Stimulated activated CD4-positive, alpha-beta T cell treated with anti-CD3 and anti-CD28 coated beads, Interleukin-4, amount 100 ng/mL, for 1 hour (primary cell): ENCODE results near the gene SLC25A11.

Source experiments
- DNase-seq: peaks from one replicate; pipeline ENCODE4 v3.0.0-alpha.2; 2020

SLC25A11 gene

DNA sequence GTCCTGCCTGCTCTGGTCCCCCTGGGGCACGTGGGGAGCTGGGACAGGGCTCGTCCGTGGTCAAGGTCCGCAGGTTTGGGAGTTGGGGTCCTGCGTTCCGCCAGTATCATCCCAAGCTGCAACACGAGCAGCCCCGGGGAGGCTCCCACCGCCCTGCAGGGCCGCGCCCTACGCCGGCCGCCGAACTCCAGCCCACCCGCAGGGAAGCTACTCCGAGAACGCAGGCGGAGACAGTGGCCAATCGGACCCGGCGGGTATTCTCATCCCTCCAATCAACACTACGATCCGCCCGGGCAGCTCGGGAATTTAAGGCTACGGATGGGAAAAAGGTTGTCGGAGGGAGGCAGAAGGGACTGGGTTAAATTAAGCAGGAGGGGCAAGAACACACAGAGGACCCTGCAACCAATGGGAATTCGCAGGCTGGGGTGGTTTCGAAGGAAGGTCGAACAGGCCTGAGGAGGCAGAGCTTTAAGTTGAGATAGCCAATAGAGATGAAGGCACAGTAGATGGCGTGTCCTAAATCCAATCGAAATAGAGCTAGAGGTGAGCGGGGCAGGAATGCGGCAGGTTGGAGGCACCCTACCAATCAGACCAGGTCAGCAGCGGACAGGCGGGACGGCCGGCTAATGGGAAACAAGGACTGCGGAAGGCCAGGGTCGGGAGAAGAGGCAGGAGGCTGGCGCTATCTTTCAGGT lies 27.1 kb upstream of the SLC25A11 start:
- DNase-seq: peak; percentile 86

DNA sequence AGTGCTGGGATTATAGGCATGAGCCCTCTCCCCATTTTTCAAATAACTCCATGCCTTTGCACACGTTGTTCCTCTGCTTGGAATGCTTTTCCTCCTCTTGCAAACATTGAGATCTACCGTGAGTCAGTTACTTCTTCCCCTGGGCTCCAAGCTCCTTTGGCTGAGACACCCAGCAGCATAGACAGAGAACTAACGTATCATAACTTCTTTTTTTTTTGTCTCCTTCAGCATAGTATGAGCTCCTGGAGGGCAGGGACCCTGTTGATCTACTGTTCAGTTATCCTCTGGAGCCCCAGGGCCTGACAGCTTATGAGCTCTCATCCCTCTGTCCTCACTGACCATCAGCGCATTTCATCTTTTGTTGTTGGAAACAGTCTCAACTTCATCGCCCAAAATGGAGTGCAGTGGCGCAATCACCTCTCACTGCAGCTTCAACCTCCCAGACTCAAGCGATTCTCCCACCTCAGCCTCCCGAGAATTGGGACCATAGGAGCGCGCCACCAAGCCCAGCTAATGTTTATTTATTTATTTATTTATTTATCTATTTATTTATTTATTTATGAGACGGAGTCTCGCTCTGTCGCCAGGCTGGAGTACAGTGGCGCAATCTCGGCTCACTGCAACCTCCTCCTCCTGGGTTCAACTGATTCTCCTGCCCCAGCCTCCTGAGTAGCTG lies 25.6 kb upstream of the SLC25A11 start:
- no peak for DNase-seq

DNA sequence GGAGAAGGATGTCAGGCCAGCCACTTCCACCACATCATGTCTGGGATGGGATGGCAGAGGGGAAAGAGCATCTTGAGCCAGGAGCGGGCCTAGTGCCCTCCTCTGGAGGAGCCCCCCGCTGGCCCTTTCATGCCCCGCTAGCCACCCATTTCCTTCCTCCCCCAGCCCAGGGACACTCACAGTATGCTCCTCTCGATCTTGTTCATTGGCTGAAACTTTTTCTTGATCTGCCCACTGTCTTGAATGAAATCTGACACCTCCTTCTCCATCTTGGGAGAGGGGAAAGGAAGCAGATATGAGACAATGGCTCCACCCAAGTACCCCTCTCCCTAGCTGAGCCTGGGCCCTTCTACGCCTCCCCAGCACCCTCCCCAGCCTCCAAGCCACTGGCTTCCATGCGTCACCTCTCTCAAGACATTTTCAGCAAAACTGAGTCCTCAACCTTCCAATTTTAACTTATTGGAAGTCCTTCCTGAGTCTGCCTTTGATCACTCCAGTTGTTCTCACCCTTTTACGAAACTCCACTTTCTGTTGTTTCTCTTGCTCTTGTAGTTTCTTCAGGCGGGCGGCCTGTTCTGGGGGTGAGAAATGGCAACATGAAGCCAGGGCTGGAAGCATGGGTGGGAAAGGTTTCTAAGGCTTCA lies 20.6 kb upstream of the SLC25A11 start:
- no peak for DNase-seq

DNA sequence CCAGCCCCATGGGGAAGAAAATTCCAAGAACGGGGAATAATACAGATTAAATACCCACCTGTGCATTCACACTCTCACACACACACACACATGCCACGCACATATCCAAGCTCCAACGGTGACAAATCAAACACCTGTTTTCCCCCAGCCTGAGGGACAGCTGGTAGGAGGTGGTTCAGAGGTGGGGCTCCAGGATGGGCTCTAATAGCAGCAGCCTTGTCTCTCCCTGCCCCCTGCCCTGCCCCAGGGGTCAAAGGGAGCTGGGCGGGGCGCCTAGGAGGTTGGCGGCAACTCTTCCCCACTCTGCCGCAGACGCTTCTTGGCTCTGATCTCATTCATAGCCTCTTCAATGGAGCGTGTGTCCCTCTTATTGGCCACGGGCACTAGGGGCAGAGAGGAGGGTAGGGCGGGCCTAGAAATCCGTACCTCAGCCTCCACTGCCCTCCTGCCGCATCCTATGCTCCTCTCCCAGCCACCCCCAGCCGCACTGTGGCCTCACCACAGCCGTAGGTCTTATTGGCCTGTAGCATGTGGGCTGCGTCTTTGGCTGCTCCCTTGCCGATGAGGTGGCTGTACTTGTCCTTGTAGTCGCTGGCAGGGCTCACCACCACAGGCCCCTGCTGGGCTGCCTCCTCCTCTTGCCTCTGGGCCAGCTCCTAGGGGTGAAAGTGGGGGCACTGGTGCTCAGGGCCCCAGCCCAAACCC lies 19.6 kb upstream of the SLC25A11 start:
- no peak for DNase-seq

DNA sequence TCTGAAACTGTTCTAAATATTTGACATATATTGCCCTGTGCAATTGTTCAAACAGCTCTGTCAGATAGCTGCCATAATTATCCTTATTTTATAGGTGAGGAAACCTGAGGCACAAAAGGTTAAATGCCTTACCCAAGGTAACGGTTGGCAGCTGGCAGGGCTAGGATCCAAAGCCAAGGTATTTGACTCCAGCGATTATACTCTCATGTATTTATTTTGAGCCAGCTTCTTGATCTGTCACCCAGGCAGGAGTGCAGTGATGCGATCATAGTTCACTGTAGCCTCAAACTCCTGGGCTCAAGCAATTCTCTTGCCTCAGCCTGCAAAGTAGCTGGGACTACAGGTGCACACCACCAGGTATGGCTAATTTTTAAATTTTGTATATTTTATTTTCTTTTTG lies 18.3 kb upstream of the SLC25A11 start:
- no peak for DNase-seq

DNA sequence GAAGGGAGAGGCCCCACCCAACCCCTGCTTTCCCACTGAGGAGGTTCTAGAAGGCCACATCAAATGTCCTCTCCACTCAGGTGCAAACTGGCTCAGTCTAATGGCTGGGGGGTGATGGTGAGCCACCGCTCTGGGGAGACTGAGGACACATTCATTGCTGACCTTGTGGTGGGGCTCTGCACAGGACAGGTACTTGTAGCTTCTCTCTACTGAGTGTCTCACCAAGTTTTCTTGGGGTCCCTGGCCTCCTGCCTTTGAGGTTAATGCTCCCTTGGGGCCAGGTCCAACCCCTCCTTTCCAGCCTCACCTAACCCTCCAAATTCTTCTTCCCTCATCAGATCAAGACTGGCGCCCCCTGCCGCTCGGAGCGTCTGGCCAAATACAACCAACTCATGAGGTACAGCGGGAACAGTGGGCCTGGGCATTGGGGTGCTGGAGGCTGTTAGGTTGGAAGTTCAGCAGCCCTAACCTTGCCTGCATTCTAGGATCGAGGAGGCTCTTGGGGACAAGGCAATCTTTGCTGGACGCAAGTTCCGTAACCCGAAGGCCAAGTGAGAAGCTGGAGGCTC lies 16.7 kb upstream of the SLC25A11 start:
- DNase-seq: peak; percentile 55

DNA sequence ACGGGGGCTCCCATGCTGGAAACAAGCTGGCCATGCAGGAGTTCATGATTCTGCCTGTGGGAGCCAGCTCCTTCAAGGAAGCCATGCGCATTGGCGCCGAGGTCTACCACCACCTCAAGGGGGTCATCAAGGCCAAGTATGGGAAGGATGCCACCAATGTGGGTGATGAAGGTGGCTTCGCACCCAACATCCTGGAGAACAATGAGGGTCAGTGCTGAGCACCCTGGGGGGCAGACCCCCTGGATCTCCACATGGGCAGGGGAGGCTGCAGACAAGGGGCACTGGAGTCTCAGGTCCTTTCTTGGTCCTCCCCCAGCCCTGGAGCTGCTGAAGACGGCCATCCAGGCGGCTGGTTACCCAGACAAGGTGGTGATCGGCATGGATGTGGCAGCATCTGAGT lies 15.2 kb upstream of the SLC25A11 start:
- no peak for DNase-seq

DNA sequence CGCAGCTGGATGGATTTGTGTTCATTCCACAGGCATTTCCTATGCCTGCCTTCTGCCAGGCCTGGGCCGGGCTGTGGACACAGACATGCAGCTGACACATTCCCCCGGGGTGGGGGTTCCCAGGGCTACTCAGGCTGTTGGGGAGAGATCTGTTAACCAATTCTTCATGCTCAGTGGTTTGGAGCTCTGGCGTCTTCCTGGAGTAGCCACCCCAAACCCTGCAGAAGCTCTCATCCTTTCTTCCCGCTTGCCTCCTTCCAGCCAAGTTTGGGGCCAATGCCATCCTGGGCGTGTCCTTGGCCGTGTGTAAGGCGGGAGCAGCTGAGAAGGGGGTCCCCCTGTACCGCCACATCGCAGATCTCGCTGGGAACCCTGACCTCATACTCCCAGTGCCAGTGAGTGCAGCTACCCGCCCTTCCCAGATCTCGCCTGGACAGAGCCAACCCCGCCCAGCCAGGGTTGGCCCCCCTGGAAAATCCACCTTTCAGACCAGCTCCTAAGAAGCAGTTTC lies 13.7 kb upstream of the SLC25A11 start:
- no peak for DNase-seq

DNA sequence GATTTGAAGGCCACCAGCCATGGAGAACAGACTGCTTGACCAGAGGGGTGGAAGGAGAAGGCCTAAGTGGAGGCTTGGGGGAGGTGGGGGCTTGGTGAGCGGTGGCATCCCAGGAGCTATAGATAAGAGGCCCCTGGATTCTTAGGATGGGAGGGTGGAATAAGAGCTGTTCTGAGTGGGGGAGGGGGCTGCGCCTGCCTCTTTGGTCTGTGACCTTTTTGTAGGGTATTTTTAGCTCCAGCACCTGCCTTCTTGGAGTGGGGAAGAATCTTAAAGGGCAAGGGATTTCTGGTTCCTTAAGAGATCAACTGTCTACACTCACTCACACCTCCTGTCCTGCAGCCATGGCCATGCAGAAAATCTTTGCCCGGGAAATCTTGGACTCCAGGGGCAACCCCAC lies 11.6 kb upstream of the SLC25A11 start:
- DNase-seq: no peak

DNA sequence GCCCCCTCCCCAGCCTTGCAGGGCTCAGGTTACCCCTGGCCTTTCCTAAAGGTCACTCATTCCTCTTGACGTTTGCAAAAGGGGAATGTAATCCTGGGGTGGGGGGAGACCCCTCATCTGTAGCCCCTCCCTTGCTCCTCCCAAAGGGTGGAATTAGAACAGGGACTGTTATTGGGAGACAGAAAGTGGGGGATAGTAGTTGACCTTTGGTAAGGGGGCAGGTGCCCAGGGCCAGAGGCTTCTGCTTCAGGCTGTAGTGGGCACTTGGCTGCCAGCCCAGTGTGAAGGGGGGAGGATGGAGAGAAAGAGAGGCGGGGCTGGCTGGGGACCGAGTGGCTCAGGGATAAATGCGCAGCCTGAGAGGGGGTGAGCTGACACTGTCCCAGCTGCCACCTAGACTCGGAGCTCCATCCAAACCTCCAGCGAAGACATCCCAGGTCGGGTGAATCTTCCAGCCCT lies 10.9 kb upstream of the SLC25A11 start, which contains the start of gene ENO3:
Gene ENO3, plus strand, starts transcription at position 374 of the 459 bp plus-strand sequence. CDS start 711 bp downstream, outside the sequence.
- DNase-seq: no peak

DNA sequence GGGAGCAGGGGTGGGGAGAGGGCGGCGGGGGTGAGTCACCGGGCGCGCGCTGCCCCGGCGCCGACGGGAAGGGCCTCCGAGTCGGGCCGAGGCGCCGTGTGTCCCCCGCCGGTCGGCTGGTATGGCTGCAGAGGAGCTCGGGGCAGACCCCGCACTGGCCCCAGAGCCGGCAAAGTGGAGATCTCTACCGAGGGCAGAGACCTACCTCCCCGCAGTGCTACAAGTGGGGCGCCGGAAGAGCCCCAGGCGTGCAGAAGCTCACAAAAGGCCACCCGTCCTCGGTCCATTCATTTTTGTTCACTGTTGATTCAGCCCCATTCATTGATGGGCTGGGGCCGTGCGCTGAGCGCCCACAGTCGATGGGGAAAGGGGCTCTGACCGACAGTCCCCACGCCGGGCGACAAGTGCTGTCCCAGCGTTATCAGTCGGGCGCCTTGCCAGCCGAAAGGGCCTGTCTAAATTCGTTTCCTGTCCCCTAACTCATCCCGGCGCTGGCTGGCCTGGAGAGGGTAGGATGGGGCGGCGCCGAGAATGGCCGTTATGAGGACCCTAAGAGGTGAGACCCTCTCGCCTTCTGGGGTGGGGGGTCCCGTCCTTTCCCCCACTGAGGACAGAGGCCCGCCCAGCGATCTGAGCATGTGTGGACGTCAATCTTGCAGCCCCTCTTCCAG lies 10.4 kb upstream of the SLC25A11 start:
- peak; percentile 43 for DNase-seq

DNA sequence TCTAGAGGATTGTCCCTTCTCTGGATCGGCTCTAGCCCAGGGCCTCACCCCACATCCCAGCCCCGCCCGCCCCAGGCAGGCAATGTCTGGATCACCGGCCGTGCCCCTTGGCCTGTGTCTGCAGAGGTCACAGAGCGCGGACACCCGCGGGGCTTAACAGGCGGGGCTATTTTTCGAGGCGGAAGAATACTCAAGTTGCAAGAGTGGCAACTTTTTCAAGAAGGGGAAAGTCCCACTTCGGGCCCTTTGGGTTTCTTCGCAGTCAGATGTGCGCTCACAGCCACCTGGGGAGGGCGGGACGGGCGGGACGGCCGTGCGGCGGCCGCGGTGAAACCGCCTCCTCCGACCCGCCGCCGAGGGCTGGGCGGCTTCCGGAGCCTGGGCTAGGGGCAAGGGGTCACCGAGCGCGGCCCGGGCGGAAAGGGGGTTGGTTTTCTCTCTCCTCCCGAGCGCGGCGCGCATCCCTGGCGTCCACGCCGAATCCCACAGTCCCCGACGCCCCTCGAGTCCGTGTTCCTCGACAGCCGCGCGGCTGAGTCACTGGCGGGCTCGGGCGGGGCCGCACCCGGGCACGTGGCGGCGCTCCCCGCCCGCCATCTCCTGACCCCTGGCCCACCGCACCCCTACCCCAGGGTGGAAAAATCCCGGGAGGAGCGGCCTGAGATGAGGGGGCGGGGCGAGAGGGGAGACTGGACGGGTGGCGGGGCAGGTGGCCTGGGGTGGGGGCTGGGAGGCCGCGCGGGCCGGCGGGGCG lies 9.7 kb upstream of the SLC25A11 start:
- peak; percentile 73 for DNase-seq

DNA sequence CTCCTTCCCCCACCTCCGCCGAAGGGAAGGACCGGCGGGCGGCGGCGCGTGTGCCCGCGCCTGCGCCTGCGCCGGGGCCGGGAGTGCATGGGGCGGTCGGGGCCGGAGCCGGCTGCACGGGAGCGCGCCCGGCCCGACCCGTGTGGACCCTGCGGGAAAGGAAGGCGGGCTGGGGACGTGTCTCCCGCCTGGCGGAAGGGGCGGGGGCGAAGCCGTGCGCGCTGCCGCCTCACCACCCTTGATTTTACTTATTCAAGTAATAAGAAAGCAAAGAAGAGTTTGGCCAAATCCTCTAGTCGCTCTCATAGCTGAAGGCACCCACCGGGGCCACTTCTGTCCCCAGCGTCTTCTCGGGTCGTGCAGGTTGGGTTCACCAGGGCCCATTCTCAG lies 9.1 kb upstream of the SLC25A11 start:
- peak; percentile 75 for DNase-seq

DNA sequence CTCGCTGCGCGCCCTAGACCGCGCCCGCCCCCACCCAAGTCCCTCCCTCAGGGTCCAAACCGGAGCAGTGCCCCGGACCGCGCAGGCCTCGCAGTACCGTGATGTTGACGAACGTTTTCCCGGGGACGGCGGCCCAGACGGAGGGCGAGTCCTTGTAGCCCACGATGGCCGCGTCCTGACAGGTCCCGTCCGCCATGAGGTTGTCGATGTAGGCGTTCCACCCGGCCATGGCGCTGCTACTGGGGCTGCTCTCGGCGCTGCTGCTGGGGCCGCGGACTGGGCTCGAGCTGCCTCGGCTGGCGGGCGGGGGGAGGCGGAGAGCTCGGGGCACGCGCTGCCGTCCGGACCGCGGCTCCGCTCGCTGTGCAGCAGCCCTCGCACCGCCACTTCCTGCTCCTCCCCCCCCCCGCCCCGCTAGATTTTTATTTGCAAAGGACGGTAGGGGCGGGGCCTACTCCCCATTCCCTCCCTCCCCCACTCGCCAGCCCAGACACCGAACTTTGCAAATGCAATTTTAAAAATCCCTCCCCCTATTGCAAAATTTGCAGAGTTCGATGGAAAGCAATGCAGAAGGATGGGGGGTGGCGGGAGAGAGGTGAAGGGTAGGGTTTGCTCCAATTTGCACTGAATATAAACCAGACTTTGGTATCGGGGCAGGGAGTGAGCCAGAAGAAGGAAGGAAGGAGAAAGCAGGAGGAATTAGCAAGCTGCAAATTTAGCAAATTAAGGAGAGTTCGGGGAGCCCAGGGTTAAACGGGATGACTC lies 8.5 kb upstream of the SLC25A11 start, which contains the start of gene PFN1:
Gene PFN1, minus strand, starts transcription at position 365 of the 765 bp plus-strand sequence. Its CDS starts 136 bp downstream, at position 229.
- peak; percentile 91 for DNase-seq

DNA sequence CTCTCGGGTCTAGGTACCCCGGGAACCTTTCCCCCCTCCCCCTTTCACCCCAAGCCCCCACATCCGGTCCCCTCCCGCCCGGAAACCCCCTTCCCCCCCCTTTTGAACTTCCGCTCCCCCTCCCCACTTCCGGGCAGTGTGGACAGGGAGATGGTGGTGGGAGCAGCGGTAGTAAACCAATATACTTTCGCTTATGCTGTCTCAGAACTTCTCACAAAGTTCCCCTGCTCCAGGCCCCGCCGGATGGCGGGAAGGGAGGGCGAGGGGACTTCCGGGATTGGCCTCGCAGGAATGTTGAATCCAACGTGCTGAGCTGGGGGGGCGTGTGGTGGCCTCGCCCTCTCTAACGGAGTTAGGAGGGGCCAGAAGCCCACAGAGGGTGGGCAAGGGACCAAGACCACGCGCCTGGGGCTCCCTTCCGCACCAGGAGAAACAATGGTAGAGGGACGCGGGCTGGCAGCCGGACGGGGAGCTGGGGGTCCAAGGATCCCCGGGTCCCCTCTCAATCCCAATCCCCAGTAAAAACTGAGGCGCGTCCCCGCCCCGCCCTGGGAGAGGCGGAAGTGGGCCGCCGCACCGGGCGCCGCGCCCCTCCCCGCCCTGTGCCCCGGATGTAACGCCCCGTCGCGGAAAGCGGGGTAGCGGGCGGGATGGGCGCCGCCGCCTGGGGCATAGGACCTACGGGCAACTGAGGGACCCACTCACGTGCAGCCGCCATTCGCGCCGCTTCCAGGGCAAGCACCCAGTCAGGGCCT lies 7.7 kb upstream of the SLC25A11 start:
- DNase-seq: peak; percentile 71

DNA sequence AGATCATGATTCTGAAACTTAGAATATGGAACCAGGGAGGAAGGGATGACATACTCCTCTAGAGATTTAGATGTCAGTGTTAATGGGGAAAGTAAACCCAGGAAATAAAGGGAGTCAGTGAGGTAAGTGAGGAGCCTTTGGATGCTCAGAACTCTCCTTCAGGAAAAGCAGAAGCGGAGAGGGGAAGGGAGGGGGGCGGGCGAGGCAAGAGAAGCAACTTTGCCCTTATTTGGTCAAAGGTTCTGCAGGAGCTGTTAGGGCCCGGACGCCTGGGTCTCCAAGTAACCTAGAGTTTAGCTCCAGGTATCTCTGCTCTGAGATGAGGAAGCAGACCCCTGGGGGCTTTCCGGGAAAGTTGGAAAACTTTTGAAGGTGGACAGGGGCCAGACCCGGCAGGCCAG lies 7.2 kb upstream of the SLC25A11 start:
- no peak for DNase-seq

DNA sequence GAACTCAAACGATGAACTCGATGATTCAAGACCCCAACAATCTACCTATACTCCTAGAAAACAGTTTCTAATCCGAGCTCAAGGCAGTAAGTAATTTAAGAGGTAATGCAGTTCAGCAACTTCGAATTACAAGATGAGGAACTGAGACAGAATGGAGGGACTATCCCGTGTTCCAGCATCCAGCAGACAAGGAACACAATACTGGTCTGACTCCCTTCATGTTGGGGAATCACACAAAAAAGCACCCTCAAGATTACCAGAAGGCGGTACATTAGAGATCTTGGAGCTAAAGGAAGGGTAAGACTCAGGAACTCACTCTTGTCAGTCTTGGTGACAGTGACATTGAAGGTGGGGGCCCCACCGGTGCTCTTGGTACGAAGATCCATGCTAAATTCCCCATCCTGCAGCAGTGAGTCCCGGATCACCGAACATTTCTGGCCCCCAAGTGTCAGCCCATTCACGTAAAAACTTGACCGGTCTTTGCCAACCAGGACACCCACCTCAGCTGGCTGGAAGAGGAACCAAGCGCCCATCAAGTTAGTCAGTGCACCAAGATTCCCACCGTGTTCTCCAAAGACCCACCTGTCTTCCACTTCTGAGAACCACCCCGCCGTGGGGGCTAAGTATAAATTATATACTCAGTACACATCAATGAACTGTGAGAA lies 6.6 kb upstream of the SLC25A11 start:
- no peak for DNase-seq

DNA sequence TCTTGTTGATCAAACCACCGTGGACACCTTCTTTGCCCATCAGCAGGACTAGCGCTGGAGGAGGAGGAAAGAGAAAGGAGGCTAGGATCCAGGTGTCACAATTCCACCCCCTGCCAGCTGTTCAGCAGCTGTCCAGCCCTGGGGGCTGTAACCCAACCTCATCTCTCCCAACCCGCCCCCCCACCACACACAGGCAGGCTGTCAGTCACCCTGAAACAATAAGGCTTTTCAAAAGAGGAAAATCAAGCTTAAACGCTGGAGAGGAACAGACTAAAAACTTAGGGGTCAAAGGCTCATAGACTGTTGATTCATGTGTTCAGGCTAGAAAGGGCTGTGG lies 6.1 kb upstream of the SLC25A11 start:
- no peak for DNase-seq
